ENCODE measurements around the gene TMEM163. TPM values are rescaled to one million over a fixed set of nuclear protein-coding genes. Genes with fewer than 3 reads are reported as not detected.
"Not testable (repeated sequence)": the region's sequence is repeated elsewhere in the genome, so short reads cannot be mapped to it uniquely, and the experiment has no call there.

TMEM163 gene
- under 1 TPM; 0.08 to 0.10 TPM for total RNA-seq

DNA sequence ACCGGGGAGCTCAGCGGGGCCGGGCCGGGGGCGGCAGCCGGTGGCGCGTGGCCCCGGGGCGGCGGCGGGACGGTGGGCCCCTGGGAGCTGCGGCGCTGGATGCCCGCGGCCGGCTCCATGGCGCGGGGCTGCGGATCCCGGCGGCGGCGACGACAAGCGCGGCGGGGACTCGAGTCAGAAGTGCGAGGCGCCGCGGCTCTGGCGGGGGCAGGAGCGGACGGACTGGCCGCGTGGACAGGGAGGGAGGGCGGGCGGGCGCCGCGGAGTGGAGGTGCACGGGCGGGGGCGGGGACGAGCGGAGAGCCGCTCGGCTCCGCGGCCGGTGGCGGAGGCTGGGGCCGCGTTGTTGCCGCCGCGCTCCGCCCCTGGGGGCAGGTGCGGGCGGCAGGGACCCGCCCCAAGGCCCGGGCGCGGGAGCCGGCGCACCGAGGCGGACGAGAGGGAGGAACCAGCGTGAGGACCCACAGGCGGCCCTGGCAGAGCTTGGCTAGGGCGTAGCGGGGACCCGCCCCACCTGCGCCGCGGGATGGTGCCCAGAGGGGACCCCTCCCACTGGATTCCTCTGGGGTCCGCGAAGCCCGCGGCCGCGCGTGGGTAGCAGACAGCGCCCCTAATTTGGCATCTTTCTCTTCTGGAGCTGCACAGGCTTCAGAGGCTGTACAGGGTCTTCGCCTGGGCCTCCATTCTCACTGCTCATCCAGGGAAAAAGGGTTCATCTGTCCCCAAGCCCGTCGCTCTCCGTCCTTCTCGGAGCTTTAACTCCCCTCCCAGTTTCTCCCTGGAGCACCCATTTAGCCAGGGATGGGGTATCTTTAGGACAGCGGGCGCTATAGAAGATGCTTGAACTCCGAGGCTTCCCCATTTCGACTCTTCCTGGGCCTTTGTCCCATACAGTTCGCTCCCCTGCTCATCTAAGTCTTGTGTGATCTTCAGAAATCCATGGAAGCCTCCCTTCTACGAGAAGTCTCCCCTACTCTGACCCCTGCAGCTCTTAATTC, at the start of gene TMEM163:
Gene TMEM163 (minus strand): TSS at position 184 of the 998 bp plus-strand sequence.
- ChIA-PET CTCF (no interaction called here), POLR2A (no interaction called here)

DNA sequence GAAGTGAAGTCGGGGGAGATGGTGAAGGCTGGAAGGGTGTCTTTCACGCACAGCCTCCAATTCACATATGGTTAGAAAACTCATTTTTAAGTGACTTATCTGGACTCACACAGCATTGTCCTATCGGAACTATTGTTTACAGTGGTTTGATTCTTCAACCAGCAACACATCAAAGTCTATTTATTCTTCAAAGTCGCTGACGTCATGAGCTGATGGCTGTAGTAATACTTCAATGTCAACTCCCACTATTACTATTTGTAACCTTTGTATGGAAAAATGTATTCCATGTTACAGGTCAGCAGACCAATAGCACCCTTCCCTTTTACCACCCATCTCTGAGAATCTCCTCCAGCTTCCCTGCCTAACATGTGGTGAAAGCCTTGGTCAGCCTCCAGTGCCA, 47.8 kb upstream of the TMEM163 start:
- ChIA-PET POLR2A (no interaction called here), CTCF (interaction anchor here (1.2 kb wide), 1 partner anchor 316 kb away, joined by 3 read pairs; no protein-coding TSS in a partner anchor)

GRCh38 chr2:134765987-134766386, 47.2 kb upstream of the TMEM163 start:
- POLR2A ChIA-PET = no interaction called here
- CTCF ChIA-PET = no interaction called here

GRCh38 chr2:134764164-134764563, 45.4 kb upstream of the TMEM163 start:
- CTCF ChIA-PET = interaction anchor here (0.6 to 0.7 kb wide), 2 partner anchors 80 to 648 kb away, joined by 3 to 5 read pairs; no protein-coding TSS in a partner anchor
- POLR2A ChIA-PET = interaction anchor here (0.6 kb wide), 1 partner anchor 23 kb away, joined by 3 read pairs; no protein-coding TSS in a partner anchor

DNA sequence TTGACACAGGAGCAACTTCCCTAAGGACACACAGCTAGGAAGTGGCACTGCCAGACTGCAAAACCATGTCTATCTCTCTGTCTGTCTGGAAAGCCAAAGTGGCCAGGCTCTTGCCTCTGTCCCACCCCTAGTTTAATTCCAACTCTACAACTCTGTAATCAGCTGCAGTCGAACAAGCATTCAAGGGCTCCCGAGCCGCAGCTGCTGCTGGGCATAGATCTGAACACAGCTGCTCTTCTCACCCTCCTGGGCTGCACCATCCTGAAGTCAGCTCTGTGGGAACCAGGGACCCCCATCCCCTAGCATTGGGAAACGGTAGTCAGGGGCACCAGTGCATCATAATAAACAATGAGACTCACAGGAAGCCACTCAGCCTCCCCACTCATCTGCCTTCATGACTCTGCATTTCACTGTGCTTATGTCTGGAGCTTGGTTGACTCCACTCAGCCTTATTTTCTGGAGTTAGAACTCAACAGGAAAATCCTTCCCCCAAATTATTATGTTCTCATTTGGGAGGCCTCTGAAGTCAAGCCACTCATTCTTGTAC, 44.4 kb upstream of the TMEM163 start:
- CTCF ChIA-PET = no interaction called here

DNA sequence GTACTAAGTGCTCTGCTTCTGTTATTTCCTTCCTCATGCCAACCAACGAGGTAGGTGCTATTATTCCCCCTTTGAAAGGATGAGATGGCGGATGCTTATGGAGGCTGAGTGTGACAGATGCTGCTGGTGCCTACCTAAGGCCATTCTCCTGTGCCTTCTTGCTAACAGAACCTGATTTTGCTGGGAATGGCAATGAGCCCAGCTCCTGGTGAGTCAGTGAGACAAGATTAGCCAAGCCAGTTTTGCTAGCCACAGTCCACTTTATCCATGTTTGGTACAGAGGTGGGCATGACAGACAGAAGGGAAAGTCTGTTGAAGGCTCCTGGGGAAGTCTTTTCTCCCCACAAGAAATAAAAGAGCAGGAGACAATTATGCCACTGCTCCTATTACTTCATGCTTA, 43.7 kb upstream of the TMEM163 start:
- ChIA-PET POLR2A (no interaction called here), CTCF (no interaction called here)

More for the DNA sequence above, 44.4 kb upstream of the TMEM163 start:
- POLR2A ChIA-PET = no interaction called here

- CTCF ChIA-PET = no interaction called here
- POLR2A ChIA-PET = no interaction called here
These were observed 41.6 kb upstream of the TMEM163 start for GRCh38 chr2:134760385-134760784.

GRCh38 chr2:134758633-134759032, 39.8 kb upstream of the TMEM163 start:
- ChIA-PET CTCF (no interaction called here), POLR2A (no interaction called here)

DNA sequence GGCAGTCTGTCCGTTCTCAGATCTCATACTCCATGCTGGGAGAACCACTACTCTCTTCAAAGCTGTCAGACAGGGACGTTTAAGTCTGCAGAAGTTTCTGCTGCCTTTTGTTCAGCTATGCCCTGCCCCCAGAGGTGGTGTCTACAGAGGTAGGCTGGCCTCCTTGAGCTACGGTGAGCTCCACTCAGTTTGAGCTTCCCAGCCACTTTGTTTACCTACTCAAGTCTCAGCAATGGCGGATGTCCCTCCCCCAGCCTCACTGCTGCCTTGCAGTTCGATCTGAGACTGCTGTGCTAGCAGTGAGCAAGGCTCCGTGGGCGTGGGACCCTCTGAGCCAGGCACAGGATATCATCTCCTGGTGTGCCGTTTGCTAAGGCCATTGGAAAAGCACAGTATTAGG, 33.2 kb upstream of the TMEM163 start:
- CTCF ChIA-PET, POLR2A ChIA-PET: not testable (repeated sequence)

GRCh38 chr2:134745546-134745945, 26.7 kb upstream of the TMEM163 start:
- ChIA-PET POLR2A (no interaction called here), CTCF (no interaction called here)

GRCh38 chr2:134745023-134745422, 26.2 kb upstream of the TMEM163 start:
- ChIA-PET CTCF (no interaction called here), POLR2A (no interaction called here)

GRCh38 chr2:134739879-134740301, 21.1 kb upstream of the TMEM163 start:
- ChIA-PET POLR2A (no interaction called here), CTCF (no interaction called here)

- POLR2A ChIA-PET = no interaction called here
- CTCF ChIA-PET = no interaction called here
These were observed 20.6 kb upstream of the TMEM163 start for GRCh38 chr2:134739236-134739878.

DNA sequence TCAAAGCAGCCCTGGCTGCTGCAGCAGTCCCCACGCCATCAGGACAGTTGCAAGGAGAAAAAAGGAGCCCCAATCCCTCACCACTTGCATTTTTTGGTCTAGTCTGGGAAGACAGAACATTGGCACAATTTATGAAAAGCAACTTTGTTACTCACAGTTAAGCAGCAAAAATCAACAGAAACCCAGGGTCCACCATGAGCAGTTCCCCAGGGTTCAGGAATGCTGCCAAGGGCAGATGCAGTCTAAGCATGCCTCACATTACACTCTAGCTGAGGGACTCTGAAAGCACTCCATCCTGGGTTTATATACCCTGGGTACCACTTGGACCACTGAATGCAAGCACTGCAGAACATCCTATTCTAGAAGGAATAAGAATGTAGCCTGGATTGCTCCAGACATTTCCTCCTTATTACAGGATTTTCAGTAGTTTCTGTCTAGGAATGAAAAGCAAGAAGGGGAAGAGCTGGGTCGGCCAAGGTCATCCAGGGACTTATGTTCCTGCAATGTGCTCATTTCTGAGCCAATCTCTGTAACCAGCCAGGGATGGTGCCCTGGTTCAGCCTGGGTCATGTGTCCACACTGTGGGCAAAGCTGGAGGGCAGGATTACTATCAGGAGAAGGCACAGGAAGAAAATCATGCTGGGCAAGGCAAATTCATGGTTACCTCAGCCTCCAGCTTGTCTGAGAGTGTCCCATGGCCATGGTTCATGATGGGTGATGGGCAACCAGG, 19.5 kb upstream of the TMEM163 start:
- ChIA-PET POLR2A (no interaction called here), CTCF (no interaction called here)

GRCh38 chr2:134737671-134738070, 18.9 kb upstream of the TMEM163 start:
- CTCF ChIA-PET = no interaction called here
- POLR2A ChIA-PET = no interaction called here

- ChIA-PET CTCF (no interaction called here), POLR2A (no interaction called here)
These were observed 17.5 kb upstream of the TMEM163 start for GRCh38 chr2:134736167-134736880.

DNA sequence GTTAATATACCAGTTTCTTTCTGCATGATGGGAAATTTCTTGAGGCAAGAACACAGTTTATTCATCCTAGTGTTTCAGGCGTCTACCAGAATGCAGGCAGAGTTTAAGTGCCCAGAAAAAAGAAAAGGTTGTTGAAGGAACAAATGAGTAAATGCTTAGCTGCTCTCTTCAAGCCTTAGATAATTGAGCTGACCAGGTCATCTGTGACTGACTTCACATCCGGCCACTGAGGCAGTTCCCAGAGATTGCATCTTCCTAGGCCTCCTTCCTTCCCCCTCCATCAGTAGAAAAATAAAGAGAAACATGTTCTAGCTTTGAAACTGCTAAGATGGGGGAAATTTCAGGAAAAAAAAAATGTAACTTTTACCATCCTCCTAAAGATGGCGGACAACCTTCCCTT, 9.4 kb upstream of the TMEM163 start:
- ChIA-PET CTCF (no interaction called here), POLR2A (no interaction called here)

GRCh38 chr2:134727385-134727784, 8.6 kb upstream of the TMEM163 start:
- CTCF ChIA-PET = no interaction called here
- POLR2A ChIA-PET = no interaction called here

GRCh38 chr2:134726645-134727044, 7.8 kb upstream of the TMEM163 start:
- ChIA-PET POLR2A (no interaction called here), CTCF (no interaction called here)

- POLR2A ChIA-PET = no interaction called here
- CTCF ChIA-PET = no interaction called here
These were observed 7.1 kb upstream of the TMEM163 start for GRCh38 chr2:134725876-134726275.

Measured in activated CD8-positive, alpha-beta memory T cell treated with anti-CD3 and anti-CD28 coated beads for 36 hours (primary cell).